A673 (cell line): Measurements from ENCODE around the gene LATS2. TPM values are rescaled to one million over a fixed set of nuclear protein-coding genes. Genes with fewer than 3 reads are reported as not detected.

Source experiments
- BruUV-seq: library from RNA; stranded (reverse); fragments of 400-500 nt; replicated peaks from 2 replicates; lab custom pipeline; 2021; lab: Mats Ljungman, UMichigan
- CTCF ChIA-PET: fragments of 300-600 bp; sonication (Branson Sonifier 250); formaldehyde crosslinking; loops from one replicate; lab custom pipeline; 2022; ENCODE audit warnings: antibody characterized with exemption; lab: Charles Lee
- POLR2A ChIA-PET: fragments of 300-600 bp; sonication (Branson Sonifier 250); formaldehyde crosslinking; loops from one replicate; lab custom pipeline; 2022; ENCODE audit warnings: antibody characterized with exemption; ENCODE audit not compliant: low non-redundant PET; lab: Charles Lee
- DNase-seq: peaks from one replicate; pipeline ENCODE4 v3.0.0-alpha.2; 2015; ENCODE audit warnings: low spot score
- H3K27ac ChIP-seq: fragments of 200-600 bp; sonication (generic); 2 replicates; pipeline ENCODE4 v1.5.1; 2016; ENCODE audit warnings: mixed run types, low read depth, mild to moderate bottlenecking, mixed read lengths, antibody characterized with exemption, low read length; ENCODE audit not compliant: poor library complexity, severe bottlenecking
- H3K27me3 ChIP-seq: fragments of 200-600 bp; sonication (generic); replicated peaks from 2 replicates; pipeline ENCODE4 v1.6.1; 2017; ENCODE audit warnings: mixed run types, low read depth, mild to moderate bottlenecking, mixed read lengths, antibody characterized with exemption, low read length; ENCODE audit not compliant: insufficient read depth, poor library complexity
- H3K36me3 ChIP-seq: fragments of 200-600 bp; sonication (generic); 2 replicates; pipeline ENCODE4 v1.6.1; 2016; ENCODE audit warnings: mixed run types, mild to moderate bottlenecking, mixed read lengths, antibody characterized with exemption, low read length; ENCODE audit not compliant: insufficient read depth, poor library complexity, severe bottlenecking
- H3K4me1 ChIP-seq: fragments of 200-600 bp; sonication (generic); 2 replicates; pipeline ENCODE4 v1.6.1; 2017; ENCODE audit warnings: mixed run types, mild to moderate bottlenecking, mixed read lengths, antibody characterized with exemption, low read length; ENCODE audit not compliant: insufficient read depth, poor library complexity, severe bottlenecking
- H3K4me3 ChIP-seq: fragments of 200-600 bp; sonication (generic); 2 replicates; pipeline ENCODE4 v1.5.1; 2016; ENCODE audit warnings: low read depth, mixed run types, mild to moderate bottlenecking, mixed read lengths, low read length; ENCODE audit not compliant: poor library complexity, severe bottlenecking
- H3K9me3 ChIP-seq: fragments of 200-600 bp; sonication (generic); 2 replicates; pipeline ENCODE4 v1.6.1; 2016; ENCODE audit warnings: mixed run types, low read depth, mild to moderate bottlenecking, mixed read lengths, antibody characterized with exemption, low read length; ENCODE audit not compliant: poor library complexity, severe bottlenecking
- CTCF ChIP-seq: fragments of 300-800, 200-600 bp; sonication (generic); conservative IDR thresholded peaks from 2 replicates; pipeline ENCODE4 v1.5.1; 2017; ENCODE audit warnings: low read depth, mild to moderate bottlenecking, antibody characterized with exemption, low read length, moderate library complexity, mixed read lengths
- EZH2 ChIP-seq: fragments of 200-600 bp; sonication (generic); IDR thresholded peaks from 2 replicates; pipeline ENCODE4 v1.6.1; 2017; ENCODE audit warnings: borderline replicate concordance, low read depth, mild to moderate bottlenecking, mixed read lengths, antibody characterized with exemption, low read length; ENCODE audit not compliant: poor library complexity, severe bottlenecking
- intact Hi-C: fragments of 100-400 bp; cut with micrococcal nuclease; formaldehyde crosslinking; loops from one replicate; pipeline ENCODE4 v1.10.0; 2022; ENCODE audit not compliant: unreplicated experiment
- total RNA-seq: library from RNA; stranded (reverse); gene quantifications from 2 replicates; pipeline ENCODE4 v1.2.3, GENCODE V29; 2021

LATS2 gene
- total RNA-seq, 1 experiment from 2014 or later: 13.1 TPM

GRCh38 chr13:20993661-20994440, 67.5 kb downstream of the LATS2 start:
- BruUV-seq: no TSS peak
- Histone ChIP-seq H3K4me1 (peaks cover 20% of the 10 kb centered on the region), H3K36me3 (peaks cover 7% of the 10 kb centered on the region), H3K27ac (no peak overlapping the region), H3K27me3 (no peaks in the 10 kb centered on the region), H3K9me3 (no peaks in the 10 kb centered on the region), H3K4me3 (no peak overlapping the region)
- TF ChIP-seq CTCF: no peak
- no peak for TF ChIP-seq EZH2
- ChIA-PET POLR2A (no interaction called here), CTCF (no interaction called here)
- intact Hi-C loops: no loop called here
- no peak for DNase-seq

DNA sequence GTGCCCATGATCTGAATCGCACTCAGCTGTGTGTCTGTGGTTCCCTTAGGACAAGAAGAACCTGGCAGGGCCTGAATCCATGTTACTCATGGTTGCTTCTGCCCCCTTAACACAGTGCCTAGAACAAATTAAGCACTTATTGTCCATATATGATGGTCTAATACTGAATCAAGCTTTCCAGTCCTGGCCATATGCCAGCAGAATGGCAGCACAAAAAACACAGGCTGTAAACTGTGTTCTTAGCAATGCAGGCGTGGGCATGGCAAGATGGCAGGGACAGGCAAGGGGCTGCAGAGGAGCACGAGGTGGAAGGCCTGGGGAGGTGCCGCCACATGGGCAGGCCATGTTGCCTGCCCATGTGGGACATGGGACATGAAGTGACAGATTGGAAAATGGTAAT, 68.2 kb downstream of the LATS2 start:
- no peak for DNase-seq
- BruUV-seq: no TSS peak
- no peak overlapping the region for H3K4me3 ChIP-seq
- no peaks in the 10 kb centered on the region for H3K27me3 ChIP-seq
- H3K4me1 ChIP-seq: peaks cover 13% of the 10 kb centered on the region
- no peak overlapping the region for H3K27ac ChIP-seq
- ChIA-PET POLR2A (no interaction called here), CTCF (no interaction called here)
- H3K36me3 ChIP-seq: peaks cover 10% of the 10 kb centered on the region
- no peak for TF ChIP-seq CTCF
- TF ChIP-seq EZH2: no peak
- no peaks in the 10 kb centered on the region for H3K9me3 ChIP-seq
- intact Hi-C loops: no loop called here

DNA sequence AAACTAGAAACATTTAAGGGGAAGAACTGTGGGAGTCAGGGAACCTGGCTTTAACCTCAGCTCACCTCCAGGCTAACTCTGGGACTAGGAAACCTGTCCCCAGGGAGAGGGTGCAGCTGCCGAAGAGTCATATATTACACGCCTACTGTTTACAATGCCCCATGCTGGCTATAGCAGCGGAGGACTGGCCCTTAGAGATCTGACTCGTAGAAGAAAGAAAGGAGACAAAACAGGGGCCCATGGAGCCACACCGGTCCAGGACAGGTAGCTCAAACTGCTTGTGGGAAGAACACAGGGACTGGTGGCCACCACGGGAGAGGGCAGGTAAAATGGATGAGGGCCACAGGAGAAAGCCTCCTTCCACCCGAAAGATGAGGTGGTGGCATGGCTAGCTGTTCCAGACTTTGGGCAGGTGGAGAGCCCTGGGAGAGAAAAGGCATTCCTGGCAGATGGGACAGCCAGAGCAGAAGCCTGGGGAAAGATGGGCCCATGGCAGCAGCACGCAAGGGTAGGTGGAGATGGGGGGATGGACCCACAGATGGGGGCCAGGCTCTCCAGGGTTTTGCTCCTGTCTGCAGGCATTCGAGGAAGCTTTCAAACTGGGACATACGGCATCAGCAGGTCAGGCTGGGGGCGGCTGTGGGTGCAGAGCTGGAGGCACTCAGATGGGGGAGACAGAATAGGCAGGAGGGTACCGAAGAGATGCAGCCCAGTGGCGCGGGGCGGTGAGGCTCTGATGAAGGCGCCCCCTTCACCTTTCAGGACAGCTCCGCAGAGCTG, 69.5 kb downstream of the LATS2 start:
- no peaks in the 10 kb centered on the region for H3K27me3 ChIP-seq
- no peak overlapping the region for H3K4me3 ChIP-seq
- H3K9me3 ChIP-seq: no peaks in the 10 kb centered on the region
- no TSS peak for BruUV-seq
- H3K4me1 ChIP-seq: peaks cover under 1% of the 10 kb centered on the region
- intact Hi-C loops: no loop called here
- peaks cover 13% of the 10 kb centered on the region for H3K36me3 ChIP-seq
- CTCF ChIA-PET: no interaction called here
- POLR2A ChIA-PET: no interaction called here
- DNase-seq: no peak
- TF ChIP-seq EZH2 (no peak), CTCF (no peak)
- no peak overlapping the region for H3K27ac ChIP-seq
